Loucy (cell line): ENCODE results near the gene IRAK3.

Experiments
- CTCF ChIP-seq: fragments of 200-600 bp; sonication (generic); conservative IDR thresholded peaks from 2 replicates; pipeline ENCODE4 v1.5.1; 2014; ENCODE audit warnings: mild to moderate bottlenecking, antibody characterized with exemption, low read length
- EZH2phosphoT487 ChIP-seq: fragments of 200-600 bp; IDR thresholded peaks from 2 replicates; pipeline ENCODE4 v1.6.1; 2018; ENCODE audit warnings: antibody characterized with exemption, mild to moderate bottlenecking, moderate library complexity, borderline replicate concordance

- no peak for TF ChIP-seq CTCF
- TF ChIP-seq EZH2phosphoT487: no peak
Observed at GRCh38 chr12:66258011-66258410, 69.0 kb downstream of the IRAK3 start.
